ENCODE results near the gene COL27A1.

Gene COL27A1

GRCh38 chr9:114216976-114217375 lies 61.6 kb downstream of the COL27A1 start:
- H3K4me3 ChIP-seq (ENCODE audit: low read length), result no peak overlapping the region
- no peak for DNase-seq (ENCODE audit: low read depth, low spot score)

GRCh38 chr9:114218264-114219120 lies 63.2 kb downstream of the COL27A1 start:
- no peak for DNase-seq (ENCODE audit: low read depth, low spot score)
- H3K4me3 ChIP-seq (ENCODE audit: low read length), result no peak overlapping the region

GRCh38 chr9:114220061-114220541 lies 64.8 kb downstream of the COL27A1 start:
- H3K4me3 ChIP-seq (ENCODE audit: low read length), result no peak overlapping the region
- DNase-seq (ENCODE audit: low read depth, low spot score), result no peak

DNA sequence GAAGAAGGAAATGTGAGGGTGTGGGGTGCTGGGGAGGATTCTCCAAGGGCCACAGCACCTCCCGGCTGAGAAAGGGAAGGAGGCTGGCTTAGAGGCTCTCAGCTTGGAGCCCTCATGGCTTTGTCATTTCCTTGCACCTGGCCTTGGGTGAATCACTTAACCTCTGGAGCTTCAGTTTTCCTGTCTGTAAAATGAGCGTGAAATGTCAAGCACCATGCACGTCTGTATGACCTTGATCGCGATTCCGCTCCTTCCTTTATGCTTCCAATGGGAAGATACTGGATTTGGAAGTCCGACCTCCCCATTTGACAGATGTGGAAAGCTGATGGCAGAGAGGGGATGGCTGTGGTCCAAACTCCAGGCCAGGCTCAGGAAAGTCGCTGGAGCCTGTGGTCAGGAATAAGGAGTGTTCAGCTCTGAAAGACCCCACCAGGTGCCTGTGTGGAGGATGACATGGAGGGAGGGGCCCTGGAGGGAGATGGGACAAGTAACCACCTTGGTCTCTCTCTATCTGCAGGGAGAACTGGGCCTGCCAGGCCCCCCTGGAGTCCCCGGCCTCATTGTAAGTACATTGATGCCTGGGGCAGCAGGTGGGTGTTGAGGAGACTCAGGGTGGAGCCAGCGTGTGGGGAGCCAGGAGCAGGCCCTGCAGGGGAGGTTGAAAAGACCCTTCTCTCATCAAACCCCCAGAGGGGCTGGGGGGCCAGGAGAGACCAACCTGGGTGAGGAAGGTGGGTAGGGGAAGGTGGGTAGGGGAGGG lies 66.5 kb downstream of the COL27A1 start:
- no peak overlapping the region for H3K4me3 ChIP-seq (ENCODE audit: low read length)
- DNase-seq (ENCODE audit: low read depth, low spot score), result no peak

GRCh38 chr9:114223564-114224246 lies 68.4 kb downstream of the COL27A1 start:
- DNase-seq (ENCODE audit: low read depth, low spot score), result no peak
- H3K4me3 ChIP-seq (ENCODE audit: low read length), result no peak overlapping the region

DNA sequence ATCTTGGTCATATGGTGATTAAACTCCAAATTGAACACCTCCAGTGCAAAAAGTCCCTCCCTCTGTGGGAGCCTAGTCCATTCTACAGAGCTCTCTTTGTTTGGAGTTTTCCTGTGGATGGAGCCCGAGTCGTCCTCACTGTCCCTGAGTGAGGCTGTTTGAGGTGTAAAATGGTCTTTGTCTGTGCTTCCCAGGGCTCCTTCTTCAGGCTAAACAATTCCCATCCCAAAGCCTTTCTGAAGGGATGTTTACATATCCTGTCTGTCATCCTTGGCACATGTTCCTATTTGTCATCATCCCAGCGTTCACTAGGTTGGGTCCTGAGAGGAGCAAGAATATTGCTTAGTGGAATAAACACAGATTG lies 68.9 kb downstream of the COL27A1 start:
- DNase-seq (ENCODE audit: low read depth, low spot score), result no peak
- no peak overlapping the region for H3K4me3 ChIP-seq (ENCODE audit: low read length)

GRCh38 chr9:114225561-114226212 lies 70.3 kb downstream of the COL27A1 start:
- H3K4me3 ChIP-seq (ENCODE audit: low read length), result no peak overlapping the region
- DNase-seq (ENCODE audit: low read depth, low spot score), result no peak

DNA sequence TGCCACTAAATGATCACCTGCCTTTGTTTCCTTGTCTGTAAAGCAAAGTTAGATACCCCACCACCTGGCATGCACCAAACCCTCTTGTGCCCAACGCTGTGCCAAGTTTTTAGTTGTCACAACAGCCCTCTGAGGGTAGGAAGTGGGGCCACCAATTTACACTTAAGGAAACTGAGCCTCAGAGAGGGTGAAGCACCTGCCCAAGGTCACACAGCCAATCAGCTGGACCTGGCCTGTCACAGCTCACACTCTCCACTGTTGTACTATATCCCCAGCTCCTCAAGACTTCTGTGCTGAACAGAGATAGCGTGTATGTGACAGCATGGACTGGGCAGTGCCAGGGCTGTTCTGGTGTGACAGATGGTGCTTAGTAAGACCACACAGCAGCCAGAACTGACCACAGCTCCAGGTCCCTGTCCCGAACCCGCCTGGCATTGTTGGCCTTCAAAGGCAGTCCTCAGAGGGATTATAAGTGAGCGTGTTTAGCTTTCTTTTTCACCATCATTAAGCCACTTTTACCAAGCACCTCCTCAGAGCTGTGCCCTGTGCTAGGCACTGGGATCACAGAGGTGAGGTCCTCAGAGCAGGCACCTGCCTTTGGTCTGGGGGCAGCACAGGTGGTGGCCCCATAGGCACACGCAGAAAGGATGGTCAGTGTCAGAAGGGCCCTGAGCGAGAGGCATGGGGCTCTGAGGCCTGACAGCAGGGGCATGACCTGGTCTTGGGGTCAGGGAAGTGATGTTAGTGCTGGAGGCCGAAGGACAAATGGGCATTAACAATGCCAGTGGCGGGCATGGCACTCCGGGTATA lies 71.1 kb downstream of the COL27A1 start:
- DNase-seq (ENCODE audit: low read depth, low spot score), result no peak
- no peak overlapping the region for H3K4me3 ChIP-seq (ENCODE audit: low read length)

- no peak for DNase-seq (ENCODE audit: low read depth, low spot score)
- H3K4me3 ChIP-seq (ENCODE audit: low read length), result no peak overlapping the region
These were observed 72.1 kb downstream of the COL27A1 start for GRCh38 chr9:114227288-114228015.

- no peak for DNase-seq (ENCODE audit: low read depth, low spot score)
- no peak overlapping the region for H3K4me3 ChIP-seq (ENCODE audit: low read length)
These were observed 72.9 kb downstream of the COL27A1 start for GRCh38 chr9:114228016-114228808.

GRCh38 chr9:114229295-114229694 lies 74.0 kb downstream of the COL27A1 start:
- no peak for DNase-seq (ENCODE audit: low read depth, low spot score)
- H3K4me3 ChIP-seq (ENCODE audit: low read length), result no peak overlapping the region

GRCh38 chr9:114230068-114230467 lies 74.7 kb downstream of the COL27A1 start:
- no peak for DNase-seq (ENCODE audit: low read depth, low spot score)

DNA sequence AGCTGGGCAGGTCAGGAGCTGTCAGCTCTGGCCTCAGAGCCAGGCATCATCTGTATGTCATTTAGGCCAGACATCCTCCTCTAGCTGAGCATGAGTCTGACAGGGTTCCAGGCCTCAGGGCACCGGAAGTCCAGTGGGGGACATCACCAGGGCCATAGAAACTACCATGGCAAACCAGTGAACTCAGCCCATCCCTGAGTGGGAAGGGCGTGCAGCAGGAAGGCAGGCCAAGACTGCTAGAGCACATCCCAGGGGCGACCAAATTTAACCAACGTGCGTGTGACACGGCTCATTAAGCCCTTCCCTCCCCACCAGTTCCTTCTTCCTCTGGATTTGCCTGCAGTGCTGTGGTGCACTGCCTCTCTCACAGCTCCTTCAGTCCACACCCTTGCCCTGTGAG lies 75.9 kb downstream of the COL27A1 start:
- no peak overlapping the region for H3K4me3 ChIP-seq (ENCODE audit: low read length)
- no peak for DNase-seq (ENCODE audit: low read depth, low spot score)

More at GRCh38 chr9:114230068-114230467, 74.7 kb downstream of the COL27A1 start:
- H3K4me3 ChIP-seq (ENCODE audit: low read length), result no peak overlapping the region

- no peak overlapping the region for H3K4me3 ChIP-seq (ENCODE audit: low read length)
- no peak for DNase-seq (ENCODE audit: low read depth, low spot score)
These were observed 76.5 kb downstream of the COL27A1 start for GRCh38 chr9:114231719-114232449.

GRCh38 chr9:114233491-114234185 lies 78.3 kb downstream of the COL27A1 start:
- DNase-seq (ENCODE audit: low read depth, low spot score), result no peak
- no peak overlapping the region for H3K4me3 ChIP-seq (ENCODE audit: low read length)

All from Jurkat, Clone E6-1 (cell line).